ENCODE results near the gene TTYH2. TPM values are rescaled to one million over a fixed set of nuclear protein-coding genes. Genes with fewer than 3 reads are reported as not detected.

The TTYH2 gene
- total and polyA plus RNA-seq, 2 experiments from 2014 or later = 1.4 to 3.9 TPM

DNA sequence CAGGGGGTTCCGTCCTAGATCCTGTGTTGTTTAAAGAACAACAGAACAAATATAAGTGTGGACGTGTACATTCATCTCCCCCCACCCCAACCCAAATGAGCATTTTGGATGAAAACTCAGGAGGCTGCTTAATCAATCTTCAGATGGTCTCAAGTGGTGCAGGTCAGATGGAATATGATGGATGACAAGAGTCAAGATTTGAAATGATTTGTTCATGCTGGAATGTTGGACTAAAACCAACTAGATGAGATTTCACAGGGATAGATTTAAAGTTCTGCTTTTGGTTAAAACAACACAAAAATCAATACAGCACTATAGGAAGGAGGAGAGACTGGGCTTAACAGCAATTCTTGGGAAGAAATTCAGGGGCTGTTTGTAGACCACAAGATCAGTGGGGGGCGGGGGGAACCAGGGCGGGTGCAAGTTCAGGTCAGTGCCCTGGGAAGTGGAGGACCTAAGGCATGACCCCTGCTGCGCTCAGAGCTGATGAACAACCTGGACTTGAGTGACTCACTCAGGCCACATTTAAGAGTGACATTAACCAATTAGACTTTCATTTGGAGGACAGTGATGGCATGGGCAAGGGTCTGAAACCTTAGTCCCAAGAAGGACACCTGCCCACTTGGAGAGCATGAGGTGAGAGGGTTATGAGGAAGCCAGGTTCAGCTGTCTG is 15.1 kb downstream of the TTYH2 start (continued):
- TF ChIP-seq JUNB (IDR thresholded peaks at IDR 0.05; ENCODE audit: unreplicated experiment) = no peak
- no peak for TF ChIP-seq POLR2AphosphoS5 (IDR thresholded peaks at IDR 0.05; ENCODE audit: low read depth)
- no peak for TF ChIP-seq EZH2 (IDR thresholded peaks at IDR 0.05; ENCODE audit: low read depth, unreplicated experiment)
- no peak for TF ChIP-seq ZNF331 (CRISPR knock-in tag; IDR thresholded peaks at IDR 0.05; ENCODE audit: low read depth)

DNA sequence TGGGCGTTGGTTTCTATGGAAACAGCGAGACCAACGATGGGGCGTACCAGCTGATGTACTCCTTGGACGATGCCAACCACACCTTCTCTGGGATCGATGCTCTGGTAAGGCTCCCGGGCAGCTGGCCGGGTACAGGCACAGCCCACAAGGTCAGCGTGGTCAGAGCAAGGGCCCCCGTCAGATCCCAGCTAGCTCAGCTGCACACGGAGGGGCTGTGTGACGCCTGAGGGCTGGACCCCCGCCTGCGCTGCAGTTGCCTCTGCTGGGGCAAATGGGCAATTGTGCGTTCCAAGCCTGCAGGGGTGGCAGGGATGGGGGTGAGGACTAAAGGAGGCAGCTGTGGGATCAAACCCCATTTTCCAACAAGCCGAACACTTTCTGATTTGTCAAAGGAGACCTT is 17.5 kb downstream of the TTYH2 start:
- Histone ChIP-seq H3K79me2 (replicated peaks; ENCODE audit: insufficient read depth) (no peaks in the 10 kb centered on the region), H3K9me2 (ENCODE audit: insufficient read depth) (no peaks in the 10 kb centered on the region), H3F3A (replicated peaks; ENCODE audit: low read depth) (no peaks in the 10 kb centered on the region), H3K36me3 (ENCODE audit: insufficient read depth) (no peaks in the 10 kb centered on the region), H3K27me3 (ENCODE audit: insufficient read depth) (no peaks in the 10 kb centered on the region), H3K4me2 (no peak overlapping the region), H4K20me1 (replicated peaks; ENCODE audit: insufficient read depth) (no peaks in the 10 kb centered on the region), H2AFZ (no peak overlapping the region), H3K4me3 (no peak overlapping the region), H3K4me1 (ENCODE audit: insufficient read depth) (no peaks in the 10 kb centered on the region), H3K27ac (ENCODE audit: low read depth) (no peak overlapping the region)
- no peak for ATAC-seq
- Mint-ChIP-seq H3K27me3 (ENCODE audit: insufficient read depth, low read depth, poor library complexity) (peaks cover 3% of the 10 kb centered on the region), H3K27ac (no peak overlapping the region), H3K36me3 (ENCODE audit: low read depth) (no peaks in the 10 kb centered on the region), H3K4me3 (no peak overlapping the region), H3K4me1 (peaks cover 11% of the 10 kb centered on the region; the same call in 2 of the 3 replicates), H3K9me3 (no peaks in the 10 kb centered on the region; the same call in 2 of the 3 replicates)
- TF ChIP-seq, protein P1, sequence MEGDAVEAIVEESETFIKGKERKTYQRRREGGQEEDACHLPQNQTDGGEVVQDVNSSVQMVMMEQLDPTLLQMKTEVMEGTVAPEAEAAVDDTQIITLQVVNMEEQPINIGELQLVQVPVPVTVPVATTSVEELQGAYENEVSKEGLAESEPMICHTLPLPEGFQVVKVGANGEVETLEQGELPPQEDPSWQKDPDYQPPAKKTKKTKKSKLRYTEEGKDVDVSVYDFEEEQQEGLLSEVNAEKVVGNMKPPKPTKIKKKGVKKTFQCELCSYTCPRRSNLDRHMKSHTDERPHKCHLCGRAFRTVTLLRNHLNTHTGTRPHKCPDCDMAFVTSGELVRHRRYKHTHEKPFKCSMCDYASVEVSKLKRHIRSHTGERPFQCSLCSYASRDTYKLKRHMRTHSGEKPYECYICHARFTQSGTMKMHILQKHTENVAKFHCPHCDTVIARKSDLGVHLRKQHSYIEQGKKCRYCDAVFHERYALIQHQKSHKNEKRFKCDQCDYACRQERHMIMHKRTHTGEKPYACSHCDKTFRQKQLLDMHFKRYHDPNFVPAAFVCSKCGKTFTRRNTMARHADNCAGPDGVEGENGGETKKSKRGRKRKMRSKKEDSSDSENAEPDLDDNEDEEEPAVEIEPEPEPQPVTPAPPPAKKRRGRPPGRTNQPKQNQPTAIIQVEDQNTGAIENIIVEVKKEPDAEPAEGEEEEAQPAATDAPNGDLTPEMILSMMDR (conservative IDR thresholded peaks at IDR 0.05; ENCODE audit: low read depth in 2 of 2) = no peak
- DNase-seq (ENCODE audit: low spot score) = no peak

DNA sequence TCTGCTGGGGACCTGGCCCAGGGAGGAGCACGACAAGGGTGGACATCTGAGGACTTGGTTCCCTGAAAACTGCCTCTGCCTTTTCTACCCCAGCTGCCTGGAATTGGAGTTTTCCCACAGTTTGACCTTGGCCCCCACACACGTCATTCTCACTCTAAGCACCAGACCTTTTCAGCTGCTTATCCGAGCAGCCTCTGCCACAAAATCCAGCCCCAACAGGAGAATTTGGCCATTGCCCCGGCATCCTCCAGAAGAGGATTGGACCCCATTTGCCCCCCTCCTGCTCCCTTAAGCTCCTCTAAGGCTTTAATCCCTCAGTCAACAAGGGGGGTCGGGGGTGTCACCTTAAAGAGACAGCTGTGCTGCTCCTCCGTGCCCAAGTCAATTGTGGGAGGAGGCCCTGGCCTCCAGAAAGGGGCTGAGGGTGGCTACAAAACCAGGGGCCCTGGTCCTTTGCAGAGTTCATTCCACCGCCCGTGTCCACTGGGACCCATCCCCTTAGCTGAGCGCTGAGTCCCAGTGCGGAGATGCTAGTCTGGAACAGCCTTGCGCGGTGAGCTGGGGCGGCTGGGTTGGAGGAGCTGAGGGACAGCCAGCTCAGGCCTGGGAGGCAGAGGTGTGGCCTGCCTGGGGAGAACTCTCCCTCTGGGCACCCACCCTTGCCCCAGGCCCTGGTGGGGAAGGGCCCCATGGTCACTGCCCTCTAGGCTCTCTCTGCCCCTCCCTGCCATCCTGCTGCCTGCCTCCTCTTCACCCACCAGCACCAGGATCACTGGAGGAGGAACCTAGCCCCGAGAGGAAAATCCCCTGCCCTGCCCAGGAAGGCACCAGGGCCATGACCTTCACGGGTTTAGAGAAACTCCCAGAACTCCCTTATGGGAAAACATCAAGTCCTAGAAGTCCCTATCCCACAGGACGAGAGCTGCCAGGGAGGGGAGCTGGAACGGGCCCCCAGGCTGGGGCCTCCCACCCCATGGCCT is 18.8 kb downstream of the TTYH2 start:
- peaks cover 5% of the 10 kb centered on the region for H3K4me1 Mint-ChIP-seq
- no peaks in the 10 kb centered on the region; the same call in 2 of the 3 replicates for H3K9me3 Mint-ChIP-seq
- Histone ChIP-seq H3K9me2 (ENCODE audit: insufficient read depth) (no peaks in the 10 kb centered on the region), H4K20me1 (replicated peaks; ENCODE audit: insufficient read depth) (no peaks in the 10 kb centered on the region), H3K79me2 (replicated peaks; ENCODE audit: insufficient read depth) (no peaks in the 10 kb centered on the region), H3K4me3 (no peak overlapping the region), H3K36me3 (ENCODE audit: insufficient read depth) (no peaks in the 10 kb centered on the region), H2AFZ (no peak overlapping the region), H3F3A (replicated peaks; ENCODE audit: low read depth) (no peaks in the 10 kb centered on the region), H3K27me3 (ENCODE audit: insufficient read depth) (no peaks in the 10 kb centered on the region), H3K4me1 (ENCODE audit: insufficient read depth) (no peaks in the 10 kb centered on the region), H3K4me2 (no peak overlapping the region), H3K27ac (ENCODE audit: low read depth) (no peak overlapping the region)
- no peak overlapping the region for H3K4me3 Mint-ChIP-seq
- H3K27me3 Mint-ChIP-seq (ENCODE audit: insufficient read depth, low read depth, poor library complexity) = no peaks in the 10 kb centered on the region
- no peak for ATAC-seq
- DNase-seq (ENCODE audit: low spot score) = no peak
- H3K27ac Mint-ChIP-seq = no peak overlapping the region
- H3K36me3 Mint-ChIP-seq (ENCODE audit: low read depth) = no peaks in the 10 kb centered on the region
- TF ChIP-seq EZH2 (IDR thresholded peaks at IDR 0.05; ENCODE audit: low read depth, unreplicated experiment) (no peak), NANOG (IDR thresholded peaks at IDR 0.05; ENCODE audit: borderline replicate concordance) (no peak), ZNF114 (CRISPR knock-in tag; IDR thresholded peaks at IDR 0.05) (no peak), JUNB (IDR thresholded peaks at IDR 0.05; ENCODE audit: unreplicated experiment) (no peak), STAT1 (IDR thresholded peaks at IDR 0.05; ENCODE audit: unreplicated experiment) (no peak), POLR2AphosphoS5 (IDR thresholded peaks at IDR 0.05; ENCODE audit: low read depth) (no peak), EZH2phosphoT487 (IDR thresholded peaks at IDR 0.05; ENCODE audit: unreplicated experiment) (no peak), ZNF331 (CRISPR knock-in tag; IDR thresholded peaks at IDR 0.05; ENCODE audit: low read depth) (no peak)
- TF ChIP-seq, protein P2, sequence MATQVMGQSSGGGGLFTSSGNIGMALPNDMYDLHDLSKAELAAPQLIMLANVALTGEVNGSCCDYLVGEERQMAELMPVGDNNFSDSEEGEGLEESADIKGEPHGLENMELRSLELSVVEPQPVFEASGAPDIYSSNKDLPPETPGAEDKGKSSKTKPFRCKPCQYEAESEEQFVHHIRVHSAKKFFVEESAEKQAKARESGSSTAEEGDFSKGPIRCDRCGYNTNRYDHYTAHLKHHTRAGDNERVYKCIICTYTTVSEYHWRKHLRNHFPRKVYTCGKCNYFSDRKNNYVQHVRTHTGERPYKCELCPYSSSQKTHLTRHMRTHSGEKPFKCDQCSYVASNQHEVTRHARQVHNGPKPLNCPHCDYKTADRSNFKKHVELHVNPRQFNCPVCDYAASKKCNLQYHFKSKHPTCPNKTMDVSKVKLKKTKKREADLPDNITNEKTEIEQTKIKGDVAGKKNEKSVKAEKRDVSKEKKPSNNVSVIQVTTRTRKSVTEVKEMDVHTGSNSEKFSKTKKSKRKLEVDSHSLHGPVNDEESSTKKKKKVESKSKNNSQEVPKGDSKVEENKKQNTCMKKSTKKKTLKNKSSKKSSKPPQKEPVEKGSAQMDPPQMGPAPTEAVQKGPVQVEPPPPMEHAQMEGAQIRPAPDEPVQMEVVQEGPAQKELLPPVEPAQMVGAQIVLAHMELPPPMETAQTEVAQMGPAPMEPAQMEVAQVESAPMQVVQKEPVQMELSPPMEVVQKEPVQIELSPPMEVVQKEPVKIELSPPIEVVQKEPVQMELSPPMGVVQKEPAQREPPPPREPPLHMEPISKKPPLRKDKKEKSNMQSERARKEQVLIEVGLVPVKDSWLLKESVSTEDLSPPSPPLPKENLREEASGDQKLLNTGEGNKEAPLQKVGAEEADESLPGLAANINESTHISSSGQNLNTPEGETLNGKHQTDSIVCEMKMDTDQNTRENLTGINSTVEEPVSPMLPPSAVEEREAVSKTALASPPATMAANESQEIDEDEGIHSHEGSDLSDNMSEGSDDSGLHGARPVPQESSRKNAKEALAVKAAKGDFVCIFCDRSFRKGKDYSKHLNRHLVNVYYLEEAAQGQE (IDR thresholded peaks at IDR 0.05; ENCODE audit: unreplicated experiment) = no peak
- TF ChIP-seq, protein P1 (conservative IDR thresholded peaks at IDR 0.05; ENCODE audit: low read depth in 2 of 2) = no peak
